K562 (cell line): Measurements from ENCODE around the gene ACTN4. TPM values are rescaled to one million over a fixed set of nuclear protein-coding genes. Genes with fewer than 3 reads are reported as not detected.

Source experiments
- ATAC-seq: fragments of 200-7000 bp; cut with Tn5 transposase; 3 replicates; pipeline ENCODE4 v1.9.1; 2020; ENCODE audit warnings: moderate library complexity
- BruUV-seq: library from RNA; stranded (reverse); fragments of 400-500 nt; replicated peaks from 2 replicates; lab custom pipeline; 2021; lab: Mats Ljungman, UMichigan
- CTCF ChIA-PET: fragments of 300-600 bp; formaldehyde crosslinking; extraction: SDS; loops from one replicate; lab custom pipeline; 2021; ENCODE audit warnings: low intra/inter-chr PET ratio; lab: Yijun Ruan, JAX
- POLR2A ChIA-PET: fragments of 300-600, 350-650 bp; sonication (Branson Sonifier 250); formaldehyde crosslinking; extraction: SDS; loops from one replicate; lab custom pipeline; 2021; ENCODE audit warnings: antibody characterized with exemption, inconsistent platforms; lab: Yijun Ruan, JAX
- DNase-seq, 4 experiments: peaks; one replicate each; pipeline versions ENCODE4 v3.0.0 to v3.0.0-alpha.2; 2011 to 2018; ENCODE audit warnings: low spot score in 3 of 4, mixed read lengths in 3 of 4; ENCODE audit errors: extremely low read depth in 1 of 4
- FAIRE-seq: peaks from 2 replicates; lab custom pipeline; 2011; peaks lifted over from hg19 to GRCh38; lab: Jason Lieb, UNC
- H2AFZ ChIP-seq: 2 replicates; pipeline ENCODE4 v1.6.0; 2011; ENCODE audit warnings: low read depth, low read length, control low read depth, inconsistent platforms
- H3K27ac ChIP-seq: fragments of 200-600 bp; 3 replicates; pipeline ENCODE4 v1.8.0; 2011; ENCODE audit warnings: low read depth, mild to moderate bottlenecking, control low read depth, inconsistent platforms, low read length, moderate library complexity, mixed read lengths; ENCODE audit errors: extremely low read depth
- H3K27me3 ChIP-seq, 2 experiments: fragments of 300-600 bp in 1 of 2; 2 replicates in 1 of 2; 3 replicates in 1 of 2; pipeline versions ENCODE4 v1.6.0 to v1.8.0; 2011; ENCODE audit warnings: inconsistent platforms in 2 of 2, low read length in 2 of 2, mild to moderate bottlenecking in 1 of 2, mixed read lengths in 1 of 2, moderate library complexity in 1 of 2; ENCODE audit not compliant: control insufficient read depth in 2 of 2, insufficient read depth in 2 of 2
- H3K36me3 ChIP-seq: fragments of 300-600 bp; 3 replicates; pipeline ENCODE4 v1.8.0; 2011; ENCODE audit warnings: mild to moderate bottlenecking, low read length, inconsistent platforms; ENCODE audit not compliant: control insufficient read depth, insufficient read depth
- H3K4me1 ChIP-seq, 2 experiments: fragments of 200-600 bp in 1 of 2; replicated peaks in 1 of 2; 2 replicates in 1 of 2; 3 replicates in 1 of 2; pipeline versions ENCODE4 v1.5.1 to v1.8.0; 2011; ENCODE audit warnings: inconsistent platforms in 2 of 2, low read length in 2 of 2, mild to moderate bottlenecking in 1 of 2, mixed read lengths in 1 of 2, moderate library complexity in 1 of 2; ENCODE audit not compliant: control insufficient read depth in 2 of 2, insufficient read depth in 2 of 2
- H3K4me2 ChIP-seq: 2 replicates; pipeline ENCODE4 v1.6.1; 2011; ENCODE audit warnings: low read length, control low read depth, inconsistent platforms, mixed read lengths; ENCODE audit not compliant: insufficient read depth
- H3K4me3 ChIP-seq: fragments of 200-600 bp; sonication (generic), shearing (Covaris generic); 2 replicates; pipeline ENCODE4 v1.5.1; 2016; ENCODE audit warnings: control low read depth, inconsistent platforms
- H3K79me2 ChIP-seq: fragments of 200-600 bp; 3 replicates; pipeline ENCODE4 v1.8.0; 2011; ENCODE audit warnings: low read length, inconsistent platforms; ENCODE audit not compliant: control insufficient read depth, insufficient read depth
- H3K9ac ChIP-seq, 2 experiments: 2 replicates each; pipeline versions ENCODE4 v1.6.0 to v1.6.1; 2011; ENCODE audit warnings: low read depth in 2 of 2, low read length in 2 of 2, control low read depth in 1 of 2, inconsistent platforms in 1 of 2, mild to moderate bottlenecking in 1 of 2, mixed read lengths in 1 of 2; ENCODE audit not compliant: insufficient read depth in 1 of 2
- H3K9me1 ChIP-seq: one replicate; pipeline ENCODE4 v1.6.0; 2011; ENCODE audit warnings: inconsistent platforms, mild to moderate bottlenecking, low read length, moderate library complexity; ENCODE audit not compliant: control insufficient read depth, insufficient read depth
- H3K9me3 ChIP-seq: replicated peaks from 2 replicates; pipeline ENCODE4 v1.5.1; 2011; ENCODE audit warnings: low read depth, low read length, inconsistent platforms; ENCODE audit not compliant: control insufficient read depth, insufficient read depth
- H4K20me1 ChIP-seq: replicated peaks from 2 replicates; pipeline ENCODE4 v1.6.1; 2011; ENCODE audit warnings: low read length, inconsistent platforms, mixed read lengths; ENCODE audit not compliant: control insufficient read depth, insufficient read depth
- CHD7 ChIP-seq: fragments of 200-600 bp; sonication (generic); IDR thresholded peaks from one replicate; pipeline ENCODE4 v1.6.1; 2012; ENCODE audit warnings: mild to moderate bottlenecking, low read depth, low read length, inconsistent platforms
- NFYB ChIP-seq: IDR thresholded peaks from 2 replicates; pipeline ENCODE4 v1.6.1; 2011; ENCODE audit warnings: mild to moderate bottlenecking, moderate library complexity; ENCODE audit not compliant: insufficient read length; ENCODE audit errors: extremely low read depth
- PHTF2 ChIP-seq: fragments of 250-450 bp; sonication (Bioruptor Pico); IDR thresholded peaks from 2 replicates; pipeline ENCODE4 v1.5.0; 2021; ENCODE audit warnings: mild to moderate bottlenecking
- SAFB2 ChIP-seq: fragments of 200-400 bp; formaldehyde crosslinking; IDR thresholded peaks from 2 replicates; pipeline ENCODE4 v1.6.1; 2018; ENCODE audit warnings: borderline replicate concordance, low read length, low read depth, moderate library complexity; ENCODE audit not compliant: severe bottlenecking
- SUPT5H ChIP-seq: fragments of 450-650 bp; IDR thresholded peaks from 2 replicates; pipeline ENCODE4 v1.6.1; 2016
- ZNF146 ChIP-seq: IDR thresholded peaks from one replicate; pipeline ENCODE4 v1.6.1; 2018; ENCODE audit warnings: missing compliant biosample characterization; ENCODE audit not compliant: unreplicated experiment
- ZNF699 ChIP-seq: fragments of 250-450 bp; sonication (Bioruptor Pico); IDR thresholded peaks from 2 replicates; pipeline ENCODE4 v1.8.0; 2021; ENCODE audit warnings: mild to moderate bottlenecking, moderate library complexity; ENCODE audit not compliant: insufficient replicate concordance
- WGBS: fragments of 100-300 bp; shearing (Covaris generic); methylation state at CpG from one replicate; pipeline ENCODE4 v1.1.6; 2016; ENCODE audit warnings: low coverage, mixed read lengths; ENCODE audit not compliant: insufficient coverage; ENCODE audit errors: missing lambda C conversion rate; 5-methylcytosine and 5-hydroxymethylcytosine counted together
- in situ Hi-C: fragments of 300-500 bp; cut with MboI; formaldehyde crosslinking; loops from 4 replicates; pipeline ENCODE4 v1.15.0; 2018; ENCODE audit warnings: inconsistent platforms, mixed read lengths
- intact Hi-C: fragments of 100-400 bp; cut with micrococcal nuclease; formaldehyde crosslinking; loops from 2 replicates; pipeline ENCODE4 v1.14.2; 2022
- polyA plus RNA-seq, 8 experiments: library from polyadenylated mRNA; depleted of rRNA in 4 of 8; stranded (reverse) in 5 of 8; unstranded in 3 of 8; fragments of >200 nt; fragmentation: Nextera tagmentation in 2 of 8; fragmentation: Illumina TruSeq in 1 of 8; extraction: Ambion mirVana in 2 of 8; extraction: Trizol in 1 of 8; gene quantifications; 2 replicates each; pipeline versions ENCODE4 v1.2.1 to v1.2.3, GENCODE V29; 2011 to 2014; ENCODE audit warnings: inconsistent platforms in 1 of 8, missing spikeins in 1 of 8
- total RNA-seq, 7 experiments: library from RNA; depleted of rRNA in 6 of 7; stranded (reverse); fragments of >200 nt in 6 of 7; fragmentation: Illumina TruSeq in 2 of 7; extraction: Trizol in 2 of 7; gene quantifications; 2 replicates each; pipeline versions ENCODE4 v1.2.1 to v1.2.3, GENCODE V29; 2011 to 2021; ENCODE audit warnings: low replicate concordance in 1 of 7
- TF ChIP-seq, protein P1 (sequence below): fragments of 250-450 bp; sonication (Bioruptor Pico); IDR thresholded peaks from 2 replicates; pipeline ENCODE4 v1.8.0; 2021; ENCODE audit warnings: moderate library complexity, mild to moderate bottlenecking, inconsistent platforms
- TF ChIP-seq, protein P2 (sequence below): sonication (generic); formaldehyde crosslinking; IDR thresholded peaks from 2 replicates; pipeline ENCODE4 v1.8.0; 2023; ENCODE audit warnings: mild to moderate bottlenecking, missing genetic modification reagents

ACTN4 gene
- total and polyA plus RNA-seq, 9 of the 15 experiments (the other 6 are each of a cell fraction or from before 2014, with no cell fraction given): 3.1 to 385 (median 125) TPM

DNA sequence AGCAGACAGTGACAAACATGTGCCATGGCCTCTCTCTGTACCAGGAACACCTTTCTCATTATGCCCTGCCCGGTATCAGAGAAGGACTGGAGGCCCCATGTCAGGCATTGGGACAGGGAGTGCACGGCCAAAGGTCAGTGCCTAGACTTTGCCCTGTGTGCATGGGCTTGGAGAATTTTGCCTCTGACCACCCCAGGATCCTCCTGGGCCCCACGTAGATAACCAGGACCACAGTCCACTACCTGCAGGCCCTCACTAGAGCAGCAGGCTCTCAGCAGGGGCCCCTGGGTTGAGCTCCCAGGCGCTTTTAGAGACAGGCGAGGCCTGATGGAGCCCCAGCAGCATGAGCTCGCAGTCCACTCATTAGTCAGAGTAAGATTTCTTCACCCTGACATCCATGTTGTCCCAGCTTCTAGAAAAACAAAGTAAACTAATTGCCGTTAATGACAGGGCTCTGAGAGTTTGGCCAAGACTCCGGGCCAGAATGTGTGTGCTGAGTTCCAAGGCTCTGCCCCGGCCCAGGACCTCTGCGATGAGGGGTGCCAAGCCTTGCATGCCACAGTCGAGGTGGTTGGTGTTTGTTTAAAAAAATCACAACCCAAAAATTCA is 54.1 kb downstream of the ACTN4 start:
- H3K4me3 ChIP-seq: no peak overlapping the region
- FAIRE-seq: no peak
- peaks cover 35% of the 10 kb centered on the region for H3K79me2 ChIP-seq
- H3K27me3 ChIP-seq: no peaks in the 10 kb centered on the region
- CTCF ChIA-PET: no interaction called here
- no peak overlapping the region for H3K4me2 ChIP-seq
- no TSS peak for BruUV-seq
- peaks cover 9% of the 10 kb centered on the region; the same call in 1 of the 2 replicates for H4K20me1 ChIP-seq
- WGBS: 90% methylated on average over 11 of the region's 11 CpGs
- in situ Hi-C loops (no loop called here), intact Hi-C loops (no loop called here)
- no peak overlapping the region for H2AFZ ChIP-seq
- no peak overlapping the region for H3K27ac ChIP-seq
- no peak overlapping the region for H3K9ac ChIP-seq
- no peaks in the 10 kb centered on the region for H3K9me3 ChIP-seq
- peaks cover 93% of the 10 kb centered on the region; the same call in 2 of the 3 replicates for H3K36me3 ChIP-seq
- ATAC-seq: no peak
- peaks cover 0 to 18% of the 10 kb centered on the region in 2 experiments; a peak in 2 of 5 replicates for H3K4me1 ChIP-seq
- DNase-seq: no peak
- POLR2A ChIA-PET: interaction anchor here (0.7 to 1.9 kb wide), 2 partner anchors 11 to 141 kb away, joined by 3 to 5 read pairs; no protein-coding TSS in a partner anchor
- peaks cover 6% of the 10 kb centered on the region for H3K9me1 ChIP-seq
- TF ChIP-seq CHD7: no peak
- TF ChIP-seq ZNF699 (CRISPR knock-in tag): no peak
- no peak for TF ChIP-seq NFYB
- TF ChIP-seq, protein P1, sequence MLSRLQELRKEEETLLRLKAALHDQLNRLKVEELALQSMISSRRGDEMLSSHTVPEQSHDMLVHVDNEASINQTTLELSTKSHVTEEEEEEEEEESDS (CRISPR knock-in tag): no peak
- no peak for TF ChIP-seq SAFB2
- no peak for TF ChIP-seq PHTF2 (CRISPR knock-in tag)
- no peak for TF ChIP-seq ZNF146 (CRISPR knock-in tag)
- TF ChIP-seq, protein P2, sequence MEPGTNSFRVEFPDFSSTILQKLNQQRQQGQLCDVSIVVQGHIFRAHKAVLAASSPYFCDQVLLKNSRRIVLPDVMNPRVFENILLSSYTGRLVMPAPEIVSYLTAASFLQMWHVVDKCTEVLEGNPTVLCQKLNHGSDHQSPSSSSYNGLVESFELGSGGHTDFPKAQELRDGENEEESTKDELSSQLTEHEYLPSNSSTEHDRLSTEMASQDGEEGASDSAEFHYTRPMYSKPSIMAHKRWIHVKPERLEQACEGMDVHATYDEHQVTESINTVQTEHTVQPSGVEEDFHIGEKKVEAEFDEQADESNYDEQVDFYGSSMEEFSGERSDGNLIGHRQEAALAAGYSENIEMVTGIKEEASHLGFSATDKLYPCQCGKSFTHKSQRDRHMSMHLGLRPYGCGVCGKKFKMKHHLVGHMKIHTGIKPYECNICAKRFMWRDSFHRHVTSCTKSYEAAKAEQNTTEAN (CRISPR knock-in tag): no peak
- no peak for TF ChIP-seq SUPT5H
